ENCODE results near the gene TMEM63A. TPM values are rescaled to one million over a fixed set of nuclear protein-coding genes. Genes with fewer than 3 reads are reported as not detected.
A peak's percentile ranks its signal among the peaks of the same experiment; 100 is the strongest.

The TMEM63A gene
- total RNA-seq, 1 experiment from 2014 or later = 31.4 TPM

DNA sequence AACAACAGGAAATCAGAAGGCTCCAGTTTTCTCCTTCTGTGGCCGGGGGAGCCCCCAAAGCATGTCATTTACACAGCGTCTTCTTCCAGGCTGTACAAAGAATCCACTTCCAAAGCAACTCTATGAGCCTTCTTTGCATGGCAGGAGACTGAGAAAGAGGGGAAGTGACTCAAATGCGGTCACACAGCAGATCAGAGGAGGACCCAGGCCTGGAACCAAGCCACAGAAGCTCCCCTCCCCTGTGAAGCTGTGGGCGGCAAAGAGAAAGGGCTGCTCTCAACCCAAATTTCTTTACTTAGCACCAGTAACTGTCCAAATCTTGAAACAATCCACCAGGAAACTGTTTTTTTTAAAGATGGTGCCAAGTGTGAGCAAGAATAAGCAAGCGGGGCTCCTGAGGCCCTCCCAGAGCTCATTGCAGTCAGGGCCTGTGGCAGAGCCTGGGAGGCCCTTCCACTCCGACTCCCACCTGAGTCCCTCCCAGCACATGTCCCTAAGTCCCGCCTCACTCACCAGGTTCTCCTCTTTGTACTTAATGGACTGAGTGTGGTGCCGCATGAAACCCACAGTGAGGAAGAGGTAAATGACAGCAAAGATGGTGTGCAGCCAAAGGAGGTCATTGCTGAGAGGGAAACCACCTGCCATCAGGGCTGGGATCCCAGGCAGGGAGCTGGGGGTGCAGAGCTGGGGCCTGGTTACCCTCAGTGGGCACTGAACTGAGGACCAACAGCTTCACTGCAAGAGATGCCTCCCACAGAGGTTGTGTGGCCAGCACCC lies 15.9 kb downstream of the TMEM63A start:
- intact Hi-C loops (cut with micrococcal nuclease; ENCODE audit: unreplicated experiment) = no loop called here
- CTCF ChIA-PET = no interaction called here

DNA sequence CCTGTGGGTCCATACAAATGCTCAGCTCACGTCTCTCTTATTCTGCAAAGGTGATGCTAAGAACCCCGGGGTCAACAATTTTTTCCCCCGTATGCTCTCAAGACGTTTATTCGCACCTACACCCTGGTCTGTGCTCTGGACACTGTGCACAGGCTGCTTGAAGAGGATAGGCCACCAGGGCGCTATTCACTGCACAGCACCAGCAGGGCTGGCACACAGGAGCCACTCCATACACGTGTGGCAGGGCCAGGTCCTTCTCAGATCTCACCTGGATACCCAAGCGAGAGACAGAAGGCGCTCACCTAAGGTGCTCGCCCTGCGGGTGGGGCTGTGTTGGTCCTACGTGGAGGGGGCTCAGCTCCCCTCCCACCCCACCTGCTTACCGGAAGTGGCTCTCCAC lies 16.7 kb downstream of the TMEM63A start:
- H3K27ac ChIP-seq (ENCODE audit: low read length) = no peak overlapping the region
- intact Hi-C loops (cut with micrococcal nuclease; ENCODE audit: unreplicated experiment) (no loop called here), in situ Hi-C loops (cut with HindIII; ENCODE audit: low pct_unique_long_range_greater_than_20kb, low sequenced_read_pairs) (no loop called here)
- ATAC-seq = peak; percentile 52; the same call in 1 of the 2 replicates
- H3K4me3 ChIP-seq (ENCODE audit: low read depth in 2 of 2, low read length in 2 of 2) = no peak overlapping the region
- no peak for TF ChIP-seq SIN3A (IDR thresholded peaks at IDR 0.05; ENCODE audit: borderline replicate concordance, insufficient read depth, low read depth, low read length)
- TF ChIP-seq, protein P1, sequence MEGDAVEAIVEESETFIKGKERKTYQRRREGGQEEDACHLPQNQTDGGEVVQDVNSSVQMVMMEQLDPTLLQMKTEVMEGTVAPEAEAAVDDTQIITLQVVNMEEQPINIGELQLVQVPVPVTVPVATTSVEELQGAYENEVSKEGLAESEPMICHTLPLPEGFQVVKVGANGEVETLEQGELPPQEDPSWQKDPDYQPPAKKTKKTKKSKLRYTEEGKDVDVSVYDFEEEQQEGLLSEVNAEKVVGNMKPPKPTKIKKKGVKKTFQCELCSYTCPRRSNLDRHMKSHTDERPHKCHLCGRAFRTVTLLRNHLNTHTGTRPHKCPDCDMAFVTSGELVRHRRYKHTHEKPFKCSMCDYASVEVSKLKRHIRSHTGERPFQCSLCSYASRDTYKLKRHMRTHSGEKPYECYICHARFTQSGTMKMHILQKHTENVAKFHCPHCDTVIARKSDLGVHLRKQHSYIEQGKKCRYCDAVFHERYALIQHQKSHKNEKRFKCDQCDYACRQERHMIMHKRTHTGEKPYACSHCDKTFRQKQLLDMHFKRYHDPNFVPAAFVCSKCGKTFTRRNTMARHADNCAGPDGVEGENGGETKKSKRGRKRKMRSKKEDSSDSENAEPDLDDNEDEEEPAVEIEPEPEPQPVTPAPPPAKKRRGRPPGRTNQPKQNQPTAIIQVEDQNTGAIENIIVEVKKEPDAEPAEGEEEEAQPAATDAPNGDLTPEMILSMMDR (IDR thresholded peaks at IDR 0.05) = no peak
- no peak for TF ChIP-seq TCF7L2 (IDR thresholded peaks at IDR 0.05; ENCODE audit: low read depth, low read length)
- TF ChIP-seq, protein P2, sequence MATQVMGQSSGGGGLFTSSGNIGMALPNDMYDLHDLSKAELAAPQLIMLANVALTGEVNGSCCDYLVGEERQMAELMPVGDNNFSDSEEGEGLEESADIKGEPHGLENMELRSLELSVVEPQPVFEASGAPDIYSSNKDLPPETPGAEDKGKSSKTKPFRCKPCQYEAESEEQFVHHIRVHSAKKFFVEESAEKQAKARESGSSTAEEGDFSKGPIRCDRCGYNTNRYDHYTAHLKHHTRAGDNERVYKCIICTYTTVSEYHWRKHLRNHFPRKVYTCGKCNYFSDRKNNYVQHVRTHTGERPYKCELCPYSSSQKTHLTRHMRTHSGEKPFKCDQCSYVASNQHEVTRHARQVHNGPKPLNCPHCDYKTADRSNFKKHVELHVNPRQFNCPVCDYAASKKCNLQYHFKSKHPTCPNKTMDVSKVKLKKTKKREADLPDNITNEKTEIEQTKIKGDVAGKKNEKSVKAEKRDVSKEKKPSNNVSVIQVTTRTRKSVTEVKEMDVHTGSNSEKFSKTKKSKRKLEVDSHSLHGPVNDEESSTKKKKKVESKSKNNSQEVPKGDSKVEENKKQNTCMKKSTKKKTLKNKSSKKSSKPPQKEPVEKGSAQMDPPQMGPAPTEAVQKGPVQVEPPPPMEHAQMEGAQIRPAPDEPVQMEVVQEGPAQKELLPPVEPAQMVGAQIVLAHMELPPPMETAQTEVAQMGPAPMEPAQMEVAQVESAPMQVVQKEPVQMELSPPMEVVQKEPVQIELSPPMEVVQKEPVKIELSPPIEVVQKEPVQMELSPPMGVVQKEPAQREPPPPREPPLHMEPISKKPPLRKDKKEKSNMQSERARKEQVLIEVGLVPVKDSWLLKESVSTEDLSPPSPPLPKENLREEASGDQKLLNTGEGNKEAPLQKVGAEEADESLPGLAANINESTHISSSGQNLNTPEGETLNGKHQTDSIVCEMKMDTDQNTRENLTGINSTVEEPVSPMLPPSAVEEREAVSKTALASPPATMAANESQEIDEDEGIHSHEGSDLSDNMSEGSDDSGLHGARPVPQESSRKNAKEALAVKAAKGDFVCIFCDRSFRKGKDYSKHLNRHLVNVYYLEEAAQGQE (IDR thresholded peaks at IDR 0.05; ENCODE audit: insufficient read depth in 1 of 2, low read depth in 2 of 2, low read length in 1 of 2) = no peak
- TF ChIP-seq POLR2AphosphoS5 (IDR thresholded peaks at IDR 0.05; ENCODE audit: low read depth, low read length) = no peak
- ChIA-PET CTCF (no interaction called here), POLR2A (no interaction called here)
- no peaks in the 10 kb centered on the region for H3K9me3 ChIP-seq (ENCODE audit: control insufficient read depth, insufficient read depth, low read depth, low read length)
- 0 out of 2 replicates have a peak, but pooled peaks cover 2% of the 10 kb centered on the region for H3K36me3 ChIP-seq (ENCODE audit: control insufficient read depth, insufficient read depth, low read length)
- BruUV-seq (replicated peaks) = no TSS peak
- H3K27me3 ChIP-seq (ENCODE audit: control insufficient read depth, insufficient read depth, low read length) = no peaks in the 10 kb centered on the region
- DNase-seq (ENCODE audit: low read depth, low spot score) = no peak
- no peaks in the 10 kb centered on the region; the same call in 1 of the 2 replicates for H3K4me1 ChIP-seq (ENCODE audit: control insufficient read depth, insufficient read depth, low read length)

More for the DNA sequence above, 15.9 kb downstream of the TMEM63A start:
- no TSS peak for BruUV-seq (replicated peaks)
- H3K36me3 ChIP-seq (ENCODE audit: control insufficient read depth, insufficient read depth, low read length) = 0 out of 2 replicates have a peak, but pooled peaks cover 2% of the 10 kb centered on the region
- ATAC-seq = no peak
- H3K4me1 ChIP-seq (ENCODE audit: control insufficient read depth, insufficient read depth, low read length) = peaks cover 5% of the 10 kb centered on the region
- H3K9me3 ChIP-seq (ENCODE audit: control insufficient read depth, insufficient read depth, low read depth, low read length) = no peaks in the 10 kb centered on the region
- TF ChIP-seq, protein P1 (IDR thresholded peaks at IDR 0.05) = no peak
- no peak for TF ChIP-seq SIN3A (IDR thresholded peaks at IDR 0.05; ENCODE audit: borderline replicate concordance, insufficient read depth, low read depth, low read length)
- TF ChIP-seq TCF7L2 (IDR thresholded peaks at IDR 0.05; ENCODE audit: low read depth, low read length) = no peak
- TF ChIP-seq POLR2AphosphoS5 (IDR thresholded peaks at IDR 0.05; ENCODE audit: low read depth, low read length) = no peak
- TF ChIP-seq, protein P2 (IDR thresholded peaks at IDR 0.05; ENCODE audit: insufficient read depth in 1 of 2, low read depth in 2 of 2, low read length in 1 of 2) = no peak
- DNase-seq (ENCODE audit: low read depth, low spot score) = no peak
- H3K27me3 ChIP-seq (ENCODE audit: control insufficient read depth, insufficient read depth, low read length) = no peaks in the 10 kb centered on the region
- H3K27ac ChIP-seq (ENCODE audit: low read length) = no peak overlapping the region
- in situ Hi-C loops (cut with HindIII; ENCODE audit: low pct_unique_long_range_greater_than_20kb, low sequenced_read_pairs) = no loop called here
- no peak overlapping the region for H3K4me3 ChIP-seq (ENCODE audit: low read depth in 2 of 2, low read length in 2 of 2)
- POLR2A ChIA-PET = no interaction called here

Data from Panc1 (cell line).